Hepatocyte (in vitro differentiated cells): ENCODE results near the gene SEPTIN5.

Source experiments
- EZH2 ChIP-seq: fragments of 200-600 bp; sonication (generic); IDR thresholded peaks from 2 replicates; pipeline ENCODE4 v1.6.1; 2016; ENCODE audit warnings: antibody characterized with exemption, mild to moderate bottlenecking, borderline replicate concordance
- TF ChIP-seq, protein P1 (sequence below): fragments of 200-600 bp; sonication (generic); IDR thresholded peaks from 2 replicates; pipeline ENCODE4 v1.5.1; 2016; ENCODE audit warnings: antibody characterized with exemption, mild to moderate bottlenecking; ENCODE audit not compliant: poor library complexity

GRCh38 chr22:19709063-19709769 is 5.1 kb upstream of the SEPTIN5 start:
- TF ChIP-seq EZH2, result no peak
- TF ChIP-seq, protein P1, sequence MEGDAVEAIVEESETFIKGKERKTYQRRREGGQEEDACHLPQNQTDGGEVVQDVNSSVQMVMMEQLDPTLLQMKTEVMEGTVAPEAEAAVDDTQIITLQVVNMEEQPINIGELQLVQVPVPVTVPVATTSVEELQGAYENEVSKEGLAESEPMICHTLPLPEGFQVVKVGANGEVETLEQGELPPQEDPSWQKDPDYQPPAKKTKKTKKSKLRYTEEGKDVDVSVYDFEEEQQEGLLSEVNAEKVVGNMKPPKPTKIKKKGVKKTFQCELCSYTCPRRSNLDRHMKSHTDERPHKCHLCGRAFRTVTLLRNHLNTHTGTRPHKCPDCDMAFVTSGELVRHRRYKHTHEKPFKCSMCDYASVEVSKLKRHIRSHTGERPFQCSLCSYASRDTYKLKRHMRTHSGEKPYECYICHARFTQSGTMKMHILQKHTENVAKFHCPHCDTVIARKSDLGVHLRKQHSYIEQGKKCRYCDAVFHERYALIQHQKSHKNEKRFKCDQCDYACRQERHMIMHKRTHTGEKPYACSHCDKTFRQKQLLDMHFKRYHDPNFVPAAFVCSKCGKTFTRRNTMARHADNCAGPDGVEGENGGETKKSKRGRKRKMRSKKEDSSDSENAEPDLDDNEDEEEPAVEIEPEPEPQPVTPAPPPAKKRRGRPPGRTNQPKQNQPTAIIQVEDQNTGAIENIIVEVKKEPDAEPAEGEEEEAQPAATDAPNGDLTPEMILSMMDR, result no peak
